ENCODE measurements around the gene ACKR1.

DNA sequence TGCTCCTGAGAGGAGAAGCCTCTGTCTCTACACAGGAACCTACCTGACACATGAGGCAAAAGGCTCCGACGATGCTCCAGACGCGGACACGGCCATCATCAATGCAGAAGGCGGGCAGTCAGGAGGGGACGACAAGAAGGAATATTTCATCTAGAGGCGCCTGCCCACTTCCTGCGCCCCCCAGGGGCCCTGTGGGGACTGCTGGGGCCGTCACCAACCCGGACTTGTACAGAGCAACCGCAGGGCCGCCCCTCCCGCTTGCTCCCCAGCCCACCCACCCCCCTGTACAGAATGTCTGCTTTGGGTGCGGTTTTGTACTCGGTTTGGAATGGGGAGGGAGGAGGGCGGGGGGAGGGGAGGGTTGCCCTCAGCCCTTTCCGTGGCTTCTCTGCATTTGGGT is 3.9 kb upstream of the ACKR1 start:
- TF ChIP-seq, protein P1, sequence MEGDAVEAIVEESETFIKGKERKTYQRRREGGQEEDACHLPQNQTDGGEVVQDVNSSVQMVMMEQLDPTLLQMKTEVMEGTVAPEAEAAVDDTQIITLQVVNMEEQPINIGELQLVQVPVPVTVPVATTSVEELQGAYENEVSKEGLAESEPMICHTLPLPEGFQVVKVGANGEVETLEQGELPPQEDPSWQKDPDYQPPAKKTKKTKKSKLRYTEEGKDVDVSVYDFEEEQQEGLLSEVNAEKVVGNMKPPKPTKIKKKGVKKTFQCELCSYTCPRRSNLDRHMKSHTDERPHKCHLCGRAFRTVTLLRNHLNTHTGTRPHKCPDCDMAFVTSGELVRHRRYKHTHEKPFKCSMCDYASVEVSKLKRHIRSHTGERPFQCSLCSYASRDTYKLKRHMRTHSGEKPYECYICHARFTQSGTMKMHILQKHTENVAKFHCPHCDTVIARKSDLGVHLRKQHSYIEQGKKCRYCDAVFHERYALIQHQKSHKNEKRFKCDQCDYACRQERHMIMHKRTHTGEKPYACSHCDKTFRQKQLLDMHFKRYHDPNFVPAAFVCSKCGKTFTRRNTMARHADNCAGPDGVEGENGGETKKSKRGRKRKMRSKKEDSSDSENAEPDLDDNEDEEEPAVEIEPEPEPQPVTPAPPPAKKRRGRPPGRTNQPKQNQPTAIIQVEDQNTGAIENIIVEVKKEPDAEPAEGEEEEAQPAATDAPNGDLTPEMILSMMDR (IDR thresholded peaks at IDR 0.05; ENCODE audit: low read depth, low read length, poor library complexity, severe bottlenecking): no peak
- no peak for TF ChIP-seq EZH2phosphoT487 (IDR thresholded peaks at IDR 0.05; ENCODE audit: borderline replicate concordance, low read length)
